HFF-Myc (cell line): ENCODE measurements around the gene PPP6R3.

ENCODE experiments used
- DNase-seq: peaks from one replicate; pipeline ENCODE4 v3.0.0-alpha.2; 2011; ENCODE audit warnings: low read depth; ENCODE audit errors: extremely low read depth
- H3K4me3 ChIP-seq: replicated peaks from 2 replicates; pipeline ENCODE4 v1.5.1; 2011; ENCODE audit warnings: low read depth, mild to moderate bottlenecking, control low read depth, low read length
- CTCF ChIP-seq: IDR thresholded peaks from 2 replicates; pipeline ENCODE4 v1.5.1; 2012; ENCODE audit warnings: mild to moderate bottlenecking, low read depth, low read length, control low read depth; ENCODE audit errors: missing control alignments

Gene PPP6R3

GRCh38 chr11:68579455-68579854 lies 118.9 kb downstream of the PPP6R3 start:
- TF ChIP-seq CTCF = no peak
- no peak for DNase-seq
- no peak overlapping the region for H3K4me3 ChIP-seq

- H3K4me3 ChIP-seq = no peak overlapping the region
- DNase-seq = no peak
- no peak for TF ChIP-seq CTCF
Observed at GRCh38 chr11:68581439-68581838, 120.9 kb downstream of the PPP6R3 start.

- H3K4me3 ChIP-seq = no peak overlapping the region
- DNase-seq = no peak
- no peak for TF ChIP-seq CTCF
Observed at GRCh38 chr11:68581901-68582300, 121.3 kb downstream of the PPP6R3 start.

- H3K4me3 ChIP-seq = no peak overlapping the region
- no peak for TF ChIP-seq CTCF
- no peak for DNase-seq
Observed at GRCh38 chr11:68582416-68583040, 122.0 kb downstream of the PPP6R3 start.

GRCh38 chr11:68583041-68583446 lies 122.5 kb downstream of the PPP6R3 start:
- no peak overlapping the region for H3K4me3 ChIP-seq
- no peak for DNase-seq
- TF ChIP-seq CTCF = no peak

GRCh38 chr11:68584097-68584496 lies 123.5 kb downstream of the PPP6R3 start:
- TF ChIP-seq CTCF = peak; percentile 77
- no peak overlapping the region for H3K4me3 ChIP-seq
- peak; percentile 19 for DNase-seq

- no peak for DNase-seq
- H3K4me3 ChIP-seq = no peak overlapping the region
- TF ChIP-seq CTCF = no peak
Observed at GRCh38 chr11:68584991-68585524, 124.5 kb downstream of the PPP6R3 start.
